GM04503 (cell line): ENCODE results near the gene PGAM2.
A peak's percentile ranks its signal among the peaks of the same experiment; 100 is the strongest.
"Not testable (repeated sequence)": the region's sequence is repeated elsewhere in the genome, so short reads cannot be mapped to it uniquely, and the experiment has no call there.

Experiments
- DNase-seq: peaks from one replicate; pipeline ENCODE4 v3.0.0-alpha.2; 2012; ENCODE audit warnings: low read depth

PGAM2 gene

DNA sequence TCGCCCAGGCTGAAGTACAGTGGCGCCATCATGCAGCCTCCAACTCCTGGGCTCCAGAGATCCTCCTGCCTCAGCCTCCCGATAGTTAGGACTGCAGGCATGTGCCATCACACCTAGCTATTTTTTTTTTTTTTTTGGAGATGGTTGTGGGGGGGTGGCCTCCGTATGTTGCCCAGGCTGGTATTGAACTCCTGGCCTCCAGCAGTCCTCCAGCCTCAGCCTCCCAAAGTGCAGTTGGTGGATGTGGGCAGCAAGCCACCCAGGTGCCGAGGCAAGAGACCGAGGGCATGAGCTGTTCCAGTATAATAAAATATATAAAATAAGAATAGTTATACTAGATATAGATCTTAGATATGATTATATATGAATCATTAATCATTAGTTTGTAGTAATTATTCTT is 45.5 kb downstream of the PGAM2 start:
- DNase-seq, result not testable (repeated sequence)

DNA sequence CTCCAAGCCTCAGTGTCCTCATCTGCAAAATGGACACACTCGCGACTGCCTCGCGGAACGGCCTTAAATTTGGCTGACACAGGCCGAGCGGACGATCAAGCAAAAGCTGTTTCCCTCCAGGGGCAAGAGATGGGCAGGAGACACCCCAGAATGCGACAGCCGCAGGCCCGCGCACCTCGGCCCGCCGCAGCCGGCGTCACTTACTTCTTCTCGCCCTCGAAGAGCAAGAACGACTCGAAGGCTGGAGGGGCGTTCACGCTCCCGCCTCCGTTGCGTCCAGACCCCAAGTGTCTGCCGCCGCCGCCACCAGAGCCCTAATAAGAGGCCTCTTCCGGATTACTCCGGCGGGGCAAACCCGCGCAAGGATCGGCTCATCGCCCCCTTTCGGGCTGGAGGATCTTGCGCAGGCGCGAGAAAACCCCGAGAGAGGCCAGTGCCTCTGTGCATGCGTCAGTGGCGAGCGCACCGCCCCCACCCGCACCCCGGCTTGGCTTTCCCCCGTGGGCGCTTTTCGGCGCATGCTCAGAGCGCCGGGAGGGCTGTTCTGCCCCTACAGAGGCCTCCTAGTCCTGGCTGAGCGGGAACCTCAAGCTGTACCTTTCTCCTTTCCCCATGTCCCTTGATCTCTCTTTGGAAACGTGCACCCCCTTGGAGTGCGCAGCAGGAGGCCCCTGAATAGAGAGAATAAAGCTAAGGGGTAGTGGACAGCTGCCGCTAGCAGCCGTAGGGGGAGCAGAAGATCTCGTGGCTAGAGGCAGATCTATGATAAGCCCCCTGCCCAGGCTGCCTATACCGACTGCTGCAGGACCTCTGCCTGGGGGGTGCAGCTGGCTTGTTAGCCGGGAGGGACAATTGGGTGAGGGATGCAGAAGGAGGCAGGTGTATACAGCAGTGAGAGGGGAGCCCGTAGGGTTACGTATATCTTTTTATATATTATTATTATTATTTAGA is 46.2 kb downstream of the PGAM2 start:
- DNase-seq, result peak; percentile 76

DNA sequence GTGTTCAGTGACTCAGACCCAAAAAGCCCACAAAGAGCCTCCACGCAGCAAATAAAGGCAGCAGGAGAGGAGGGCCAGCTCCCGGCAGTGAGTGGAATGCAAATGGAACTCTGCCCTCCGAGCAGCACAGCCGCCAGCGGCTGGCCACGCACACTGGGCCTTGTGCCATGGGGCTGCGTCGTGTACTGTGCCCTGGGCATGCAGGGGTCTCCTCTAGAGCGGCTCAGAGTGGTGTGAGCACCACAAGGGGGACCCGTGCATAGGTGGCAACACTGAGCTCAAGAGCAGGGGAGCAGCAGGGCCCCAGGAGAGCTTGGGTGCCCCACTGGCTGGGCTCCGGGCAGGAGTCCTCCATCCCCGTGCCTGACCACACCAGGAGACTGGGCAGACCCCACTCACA is 50.3 kb downstream of the PGAM2 start:
- DNase-seq, result not testable (repeated sequence)
